Keratinocyte (primary cell): Measurements from ENCODE around the gene CATSPERZ. TPM values are rescaled to one million over a fixed set of nuclear protein-coding genes. Genes with fewer than 3 reads are reported as not detected.

ENCODE experiments used
- DNase-seq: peaks from one replicate; pipeline ENCODE4 v3.0.0-alpha.2; 2011; ENCODE audit warnings: low read depth, missing footprints, low spot score
- FAIRE-seq: peaks from 2 replicates; lab custom pipeline; 2011; peaks lifted over from hg19 to GRCh38; lab: Jason Lieb, UNC
- H2AFZ ChIP-seq: 2 replicates; pipeline ENCODE4 v1.6.0; 2012; ENCODE audit warnings: low read length, control low read depth, inconsistent platforms; ENCODE audit not compliant: control insufficient read depth
- H3K27ac ChIP-seq: 2 replicates; pipeline ENCODE4 v1.5.1; 2011; ENCODE audit warnings: low read length; ENCODE audit not compliant: control insufficient read depth, insufficient read depth
- H3K27me3 ChIP-seq: 3 replicates; pipeline ENCODE4 v1.6.0; 2011; ENCODE audit warnings: low read length; ENCODE audit not compliant: control insufficient read depth, insufficient read depth; ENCODE audit errors: extremely low read depth
- H3K36me3 ChIP-seq, 2 experiments: 2 replicates in 1 of 2; 3 replicates in 1 of 2; pipeline ENCODE4 v1.5.1; 2011; ENCODE audit warnings: low read length in 2 of 2, mild to moderate bottlenecking in 1 of 2; ENCODE audit not compliant: control insufficient read depth in 2 of 2, insufficient read depth in 2 of 2; ENCODE audit errors: extremely low read depth in 1 of 2
- H3K4me1 ChIP-seq: 3 replicates; pipeline ENCODE4 v1.5.1; 2011; ENCODE audit warnings: low read length; ENCODE audit not compliant: control insufficient read depth, insufficient read depth; ENCODE audit errors: extremely low read depth
- H3K4me2 ChIP-seq: 3 replicates; pipeline ENCODE4 v1.6.0; 2011; ENCODE audit warnings: low read depth, low read length; ENCODE audit not compliant: control insufficient read depth, insufficient read depth; ENCODE audit errors: extremely low read depth
- H3K4me3 ChIP-seq, 3 experiments: fragments of 200-600 bp in 1 of 3; sonication (generic) in 1 of 3; 2 replicates in 2 of 3; 3 replicates in 1 of 3; pipeline ENCODE4 v1.5.1; 2011 to 2016; ENCODE audit warnings: low read length in 3 of 3, mild to moderate bottlenecking in 3 of 3, control low read depth in 2 of 3, inconsistent platforms in 1 of 3, low read depth in 1 of 3, mixed read lengths in 1 of 3, mixed run types in 1 of 3, moderate library complexity in 1 of 3; ENCODE audit not compliant: control insufficient read depth in 2 of 3, insufficient read depth in 2 of 3; ENCODE audit errors: extremely low read depth in 1 of 3
- H3K79me2 ChIP-seq: 2 replicates; pipeline ENCODE4 v1.6.0; 2012; ENCODE audit warnings: low read length; ENCODE audit not compliant: control insufficient read depth, insufficient read depth
- H3K9ac ChIP-seq: 3 replicates; pipeline ENCODE4 v1.6.0; 2011; ENCODE audit warnings: low read length; ENCODE audit not compliant: control insufficient read depth, insufficient read depth; ENCODE audit errors: extremely low read depth
- H3K9me1 ChIP-seq: 3 replicates; pipeline ENCODE4 v1.6.0; 2011; ENCODE audit warnings: low read length; ENCODE audit not compliant: control insufficient read depth, insufficient read depth; ENCODE audit errors: extremely low read depth
- H3K9me3 ChIP-seq: 2 replicates; pipeline ENCODE4 v1.5.1; 2012; ENCODE audit warnings: low read depth, low read length; ENCODE audit not compliant: control insufficient read depth
- H4K20me1 ChIP-seq: 3 replicates; pipeline ENCODE4 v1.6.0; 2011; ENCODE audit warnings: low read length; ENCODE audit not compliant: control insufficient read depth, insufficient read depth; ENCODE audit errors: extremely low read depth
- CTCF ChIP-seq, 3 experiments: IDR thresholded peaks in 1 of 3; conservative IDR thresholded peaks in 1 of 3; optimal IDR thresholded peaks in 1 of 3; 2 replicates in 2 of 3; 3 replicates in 1 of 3; pipeline versions ENCODE3 to v1.5.1; 2011; ENCODE audit warnings: low read length in 3 of 3, mild to moderate bottlenecking in 3 of 3, moderate library complexity in 2 of 3, control low read depth in 1 of 3, inconsistent platforms in 1 of 3; ENCODE audit not compliant: insufficient read depth in 2 of 3; ENCODE audit errors: extremely low read depth in 1 of 3
- EZH2 ChIP-seq: IDR thresholded peaks from one replicate; pipeline ENCODE4 v1.6.1; 2012; ENCODE audit warnings: inconsistent platforms, mild to moderate bottlenecking, low read length, moderate library complexity
- dilution Hi-C: fragments of 300-500 bp; cut with MboI; formaldehyde crosslinking; loops from one replicate; pipeline ENCODE4 v1.7.0; 2020; ENCODE audit warnings: low sequenced_read_pairs; ENCODE audit not compliant: extremely low pct_ligation_motif_present
- polyA plus RNA-seq, 5 experiments: library from polyadenylated mRNA; depleted of rRNA in 3 of 5; stranded (reverse) in 3 of 5; stranded (forward) in 1 of 5; unstranded in 1 of 5; fragments of >200 nt; gene quantifications; 1 replicate in 1 of 5; 2 replicates in 3 of 5; 3 replicates in 1 of 5; pipeline versions ENCODE4 v1.2.1 to v1.2.3, GENCODE V29; 2011 to 2012; ENCODE audit warnings: missing spikeins in 2 of 5, low read depth in 1 of 5, low replicate concordance in 1 of 5

Gene CATSPERZ
- polyA plus RNA-seq, 1 donor (not counting 4 experiments of a cell fraction or from before 2014, with no cell fraction given) = 0.29 TPM

- dilution Hi-C loops = no loop called here
- no peaks in the 10 kb centered on the region for H3K79me2 ChIP-seq
- no peak within 1 kb of the TSS for H3K4me3 ChIP-seq
- H3K36me3 ChIP-seq = no peaks in the 10 kb centered on the region
- H2AFZ ChIP-seq = no peak within 1 kb of the TSS
- no peak within 1 kb of the TSS for H3K27ac ChIP-seq
- no peaks in the 10 kb centered on the region for H3K27me3 ChIP-seq
- no peak for DNase-seq
- H4K20me1 ChIP-seq = no peaks in the 10 kb centered on the region
- H3K9me3 ChIP-seq = no peaks in the 10 kb centered on the region
- no peak for TF ChIP-seq EZH2
- TF ChIP-seq CTCF (optimal IDR thresholded peaks at IDR 0.05 in 1 of 3, IDR thresholded peaks at IDR 0.05 in 1 of 3, conservative IDR thresholded peaks at IDR 0.05 in 1 of 3; ENCODE audit: extremely low read depth in 1 of 3, insufficient read depth in 2 of 3, low read length in 3 of 3) = no peak
- H3K4me1 ChIP-seq = peaks cover 16% of the 10 kb centered on the region
- H3K9ac ChIP-seq = no peak within 1 kb of the TSS
- no peak for FAIRE-seq
- no peak within 1 kb of the TSS for H3K4me2 ChIP-seq
- H3K9me1 ChIP-seq = no peaks in the 10 kb centered on the region
These were observed 39.7 kb downstream of the CATSPERZ start, which contains the start of gene CCDC88B for GRCh38 chr11:64339754-64340408. TSS of gene CCDC88B (plus strand) at chr11:64340204. CDS start at chr11:64340267, 63 bp downstream.

GRCh38 chr11:64340671-64341335, 40.6 kb downstream of the CATSPERZ start:
- Histone ChIP-seq H3K4me2 (no peak overlapping the region), H2AFZ (no peak overlapping the region), H3K4me1 (peaks cover 14% of the 10 kb centered on the region), H3K79me2 (no peaks in the 10 kb centered on the region), H3K4me3 (no peak overlapping the region), H3K9me3 (no peaks in the 10 kb centered on the region), H3K36me3 (no peaks in the 10 kb centered on the region), H3K27ac (no peak overlapping the region), H3K27me3 (no peaks in the 10 kb centered on the region), H4K20me1 (no peaks in the 10 kb centered on the region), H3K9ac (no peak overlapping the region), H3K9me1 (no peaks in the 10 kb centered on the region)
- FAIRE-seq (no peak), DNase-seq (no peak)
- dilution Hi-C loops = no loop called here
- no peak for TF ChIP-seq EZH2
- TF ChIP-seq CTCF (optimal IDR thresholded peaks at IDR 0.05 in 1 of 3, IDR thresholded peaks at IDR 0.05 in 1 of 3, conservative IDR thresholded peaks at IDR 0.05 in 1 of 3; ENCODE audit: extremely low read depth in 1 of 3, insufficient read depth in 2 of 3, low read length in 3 of 3) = no peak
